ENCODE measurements around the gene PPM1F.

Gene PPM1F

GRCh38 chr22:21994881-21995444 is 42.3 kb upstream of the PPM1F start:
- in situ Hi-C loops (cut with HindIII; ENCODE audit: low sequenced_read_pairs), result no loop called here
- no peak for TF ChIP-seq CTCF (IDR thresholded peaks at IDR 0.05; ENCODE audit: low read depth, low read length)

GRCh38 chr22:21992593-21993237 is 40.1 kb upstream of the PPM1F start:
- TF ChIP-seq CTCF (IDR thresholded peaks at IDR 0.05; ENCODE audit: low read depth, low read length), result no peak
- DNase-seq (ENCODE audit: low read depth, low spot score), result no peak
- H3K4me3 ChIP-seq (ENCODE audit: low read depth, low read length), result no peak overlapping the region
- in situ Hi-C loops (cut with HindIII; ENCODE audit: low sequenced_read_pairs), result no loop called here

More at GRCh38 chr22:21994881-21995444, 42.3 kb upstream of the PPM1F start:
- H3K4me3 ChIP-seq (ENCODE audit: low read depth, low read length), result no peak overlapping the region
- no peak for DNase-seq (ENCODE audit: low read depth, low spot score)

- no peak for DNase-seq (ENCODE audit: low read depth, low spot score)
- in situ Hi-C loops (cut with HindIII; ENCODE audit: low sequenced_read_pairs), result no loop called here
Measured at GRCh38 chr22:21991774-21992173, 39.1 kb upstream of the PPM1F start.

GRCh38 chr22:21991304-21991596 is 38.6 kb upstream of the PPM1F start:
- no peak for DNase-seq (ENCODE audit: low read depth, low spot score)
- TF ChIP-seq CTCF (IDR thresholded peaks at IDR 0.05; ENCODE audit: low read depth, low read length), result no peak
- no peak overlapping the region for H3K4me3 ChIP-seq (ENCODE audit: low read depth, low read length)
- in situ Hi-C loops (cut with HindIII; ENCODE audit: low sequenced_read_pairs), result no loop called here

More at GRCh38 chr22:21991774-21992173, 39.1 kb upstream of the PPM1F start:
- no peak overlapping the region for H3K4me3 ChIP-seq (ENCODE audit: low read depth, low read length)
- TF ChIP-seq CTCF (IDR thresholded peaks at IDR 0.05; ENCODE audit: low read depth, low read length), result no peak

GRCh38 chr22:21990445-21991303 is 38.0 kb upstream of the PPM1F start:
- TF ChIP-seq CTCF (IDR thresholded peaks at IDR 0.05; ENCODE audit: low read depth, low read length), result no peak
- H3K4me3 ChIP-seq (ENCODE audit: low read depth, low read length), result no peak overlapping the region
- in situ Hi-C loops (cut with HindIII; ENCODE audit: low sequenced_read_pairs), result no loop called here
- DNase-seq (ENCODE audit: low read depth, low spot score), result no peak

- in situ Hi-C loops (cut with HindIII; ENCODE audit: low sequenced_read_pairs), result no loop called here
Measured at GRCh38 chr22:21989049-21989448, 36.4 kb upstream of the PPM1F start.

More at GRCh38 chr22:21989049-21989448, 36.4 kb upstream of the PPM1F start:
- no peak for DNase-seq (ENCODE audit: low read depth, low spot score)
- no peak for TF ChIP-seq CTCF (IDR thresholded peaks at IDR 0.05; ENCODE audit: low read depth, low read length)
- H3K4me3 ChIP-seq (ENCODE audit: low read depth, low read length), result no peak overlapping the region
